Astrocyte (in vitro differentiated cells and primary cell): ENCODE measurements around the gene LIN9.

Experiments
- EZH2 ChIP-seq: IDR thresholded peaks from 2 replicates; pipeline ENCODE4 v1.6.1; 2012; ENCODE audit warnings: mild to moderate bottlenecking, low read length, inconsistent platforms; ENCODE audit not compliant: insufficient read depth
- TF ChIP-seq, protein P1 (sequence below): IDR thresholded peaks from 2 replicates; pipeline ENCODE4 v1.5.1; 2011; ENCODE audit warnings: low read depth, mild to moderate bottlenecking, inconsistent platforms, low read length, moderate library complexity; ENCODE audit not compliant: insufficient read depth

DNA sequence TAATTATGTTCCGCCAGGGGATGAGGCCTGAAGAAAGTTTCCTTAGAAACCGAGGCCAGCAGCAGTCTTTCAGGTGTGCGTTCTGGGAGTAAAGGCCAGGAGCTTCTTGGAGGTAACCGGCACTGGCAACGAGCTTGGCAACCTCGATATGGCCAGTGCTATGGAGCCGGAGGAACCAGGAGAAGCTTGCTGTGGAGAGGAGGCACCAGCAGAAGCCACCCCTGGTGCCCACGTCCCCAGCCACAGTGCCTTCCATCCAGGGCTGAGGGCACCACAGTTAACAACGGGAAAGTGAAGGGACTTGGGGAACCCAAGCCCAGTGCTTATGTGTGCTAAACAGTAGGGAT is 41.5 kb upstream of the LIN9 start:
- TF ChIP-seq, protein P1, sequence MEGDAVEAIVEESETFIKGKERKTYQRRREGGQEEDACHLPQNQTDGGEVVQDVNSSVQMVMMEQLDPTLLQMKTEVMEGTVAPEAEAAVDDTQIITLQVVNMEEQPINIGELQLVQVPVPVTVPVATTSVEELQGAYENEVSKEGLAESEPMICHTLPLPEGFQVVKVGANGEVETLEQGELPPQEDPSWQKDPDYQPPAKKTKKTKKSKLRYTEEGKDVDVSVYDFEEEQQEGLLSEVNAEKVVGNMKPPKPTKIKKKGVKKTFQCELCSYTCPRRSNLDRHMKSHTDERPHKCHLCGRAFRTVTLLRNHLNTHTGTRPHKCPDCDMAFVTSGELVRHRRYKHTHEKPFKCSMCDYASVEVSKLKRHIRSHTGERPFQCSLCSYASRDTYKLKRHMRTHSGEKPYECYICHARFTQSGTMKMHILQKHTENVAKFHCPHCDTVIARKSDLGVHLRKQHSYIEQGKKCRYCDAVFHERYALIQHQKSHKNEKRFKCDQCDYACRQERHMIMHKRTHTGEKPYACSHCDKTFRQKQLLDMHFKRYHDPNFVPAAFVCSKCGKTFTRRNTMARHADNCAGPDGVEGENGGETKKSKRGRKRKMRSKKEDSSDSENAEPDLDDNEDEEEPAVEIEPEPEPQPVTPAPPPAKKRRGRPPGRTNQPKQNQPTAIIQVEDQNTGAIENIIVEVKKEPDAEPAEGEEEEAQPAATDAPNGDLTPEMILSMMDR, result no peak
- no peak for TF ChIP-seq EZH2
